ENCODE data around the gene ARFGAP1. TPM values are rescaled to one million over a fixed set of nuclear protein-coding genes. Genes with fewer than 3 reads are reported as not detected.

Gene ARFGAP1
- polyA plus RNA-seq, 1 donor (not counting 4 experiments of a cell fraction or from before 2014, with no cell fraction given), result 31.5 TPM

- H3K9ac ChIP-seq (ENCODE audit: control insufficient read depth, extremely low read depth, insufficient read depth, low read length), result no peak overlapping the region
- dilution Hi-C loops (cut with MboI; ENCODE audit: extremely low pct_ligation_motif_present, low sequenced_read_pairs), result no loop called here
- no peak overlapping the region for H2AFZ ChIP-seq (ENCODE audit: control insufficient read depth, low read length)
- H3K9me1 ChIP-seq (ENCODE audit: control insufficient read depth, extremely low read depth, insufficient read depth, low read length), result no peaks in the 10 kb centered on the region
- H3K27ac ChIP-seq (ENCODE audit: control insufficient read depth, insufficient read depth, low read length), result no peak overlapping the region
- no peaks in the 10 kb centered on the region for H3K9me3 ChIP-seq (ENCODE audit: control insufficient read depth, low read depth, low read length)
- H3K27me3 ChIP-seq (ENCODE audit: control insufficient read depth, extremely low read depth, insufficient read depth, low read length), result peaks cover 26% of the 10 kb centered on the region
- no peak for FAIRE-seq
- no peaks in the 10 kb centered on the region for H3K79me2 ChIP-seq (ENCODE audit: control insufficient read depth, insufficient read depth, low read length)
- no peaks in the 10 kb centered on the region for H3K4me1 ChIP-seq (ENCODE audit: control insufficient read depth, extremely low read depth, insufficient read depth, low read length)
- no peak overlapping the region for H3K4me3 ChIP-seq (ENCODE audit: control insufficient read depth in 2 of 3, extremely low read depth in 1 of 3, insufficient read depth in 2 of 3, low read depth in 1 of 3, low read length in 3 of 3)
- no peak for DNase-seq (ENCODE audit: low read depth, low spot score)
- H3K4me2 ChIP-seq (ENCODE audit: control insufficient read depth, extremely low read depth, insufficient read depth, low read depth, low read length), result no peak overlapping the region
- TF ChIP-seq EZH2 (IDR thresholded peaks at IDR 0.05; ENCODE audit: low read length) (peak; percentile 16), CTCF (optimal IDR thresholded peaks at IDR 0.05 in 1 of 3, IDR thresholded peaks at IDR 0.05 in 1 of 3, conservative IDR thresholded peaks at IDR 0.05 in 1 of 3; ENCODE audit: extremely low read depth in 1 of 3, insufficient read depth in 2 of 3, low read length in 3 of 3) (no peak)
- H4K20me1 ChIP-seq (ENCODE audit: control insufficient read depth, extremely low read depth, insufficient read depth, low read length), result peaks cover 5% of the 10 kb centered on the region
- no peaks in the 10 kb centered on the region for H3K36me3 ChIP-seq (ENCODE audit: control insufficient read depth in 2 of 2, extremely low read depth in 1 of 2, insufficient read depth in 2 of 2, low read length in 2 of 2)
These were observed 22.4 kb downstream of the ARFGAP1 start for GRCh38 chr20:63295018-63295417.

- Histone ChIP-seq H3K9ac (ENCODE audit: control insufficient read depth, extremely low read depth, insufficient read depth, low read length) (no peak overlapping the region), H3K27me3 (ENCODE audit: control insufficient read depth, extremely low read depth, insufficient read depth, low read length) (peaks cover 26% of the 10 kb centered on the region), H3K4me1 (ENCODE audit: control insufficient read depth, extremely low read depth, insufficient read depth, low read length) (no peaks in the 10 kb centered on the region), H2AFZ (ENCODE audit: control insufficient read depth, low read length) (no peak overlapping the region), H3K4me3 (ENCODE audit: control insufficient read depth in 2 of 3, extremely low read depth in 1 of 3, insufficient read depth in 2 of 3, low read depth in 1 of 3, low read length in 3 of 3) (no peak overlapping the region), H3K9me1 (ENCODE audit: control insufficient read depth, extremely low read depth, insufficient read depth, low read length) (no peaks in the 10 kb centered on the region), H3K9me3 (ENCODE audit: control insufficient read depth, low read depth, low read length) (no peaks in the 10 kb centered on the region), H3K27ac (ENCODE audit: control insufficient read depth, insufficient read depth, low read length) (no peak overlapping the region), H3K4me2 (ENCODE audit: control insufficient read depth, extremely low read depth, insufficient read depth, low read depth, low read length) (no peak overlapping the region), H4K20me1 (ENCODE audit: control insufficient read depth, extremely low read depth, insufficient read depth, low read length) (peaks cover 5% of the 10 kb centered on the region), H3K36me3 (ENCODE audit: control insufficient read depth in 2 of 2, extremely low read depth in 1 of 2, insufficient read depth in 2 of 2, low read length in 2 of 2) (no peaks in the 10 kb centered on the region), H3K79me2 (ENCODE audit: control insufficient read depth, insufficient read depth, low read length) (no peaks in the 10 kb centered on the region)
- no peak for FAIRE-seq
- dilution Hi-C loops (cut with MboI; ENCODE audit: extremely low pct_ligation_motif_present, low sequenced_read_pairs), result no loop called here
- TF ChIP-seq EZH2 (IDR thresholded peaks at IDR 0.05; ENCODE audit: low read length) (no peak), CTCF (optimal IDR thresholded peaks at IDR 0.05 in 1 of 3, IDR thresholded peaks at IDR 0.05 in 1 of 3, conservative IDR thresholded peaks at IDR 0.05 in 1 of 3; ENCODE audit: extremely low read depth in 1 of 3, insufficient read depth in 2 of 3, low read length in 3 of 3) (peak in 1 of 3 experiments; percentile 10)
- no peak for DNase-seq (ENCODE audit: low read depth, low spot score)
These were observed 22.8 kb downstream of the ARFGAP1 start for GRCh38 chr20:63295422-63295821.
